ENCODE data around the gene SLC6A11. TPM values are rescaled to one million over a fixed set of nuclear protein-coding genes. Genes with fewer than 3 reads are reported as not detected.

Gene SLC6A11
- total RNA-seq, 1 experiment from 2014 or later: not detected

GRCh38 chr3:10771486-10772270 lies 44.4 kb upstream of the SLC6A11 start:
- Mint-ChIP-seq H3K27ac (ENCODE audit: unreplicated experiment) (no peak overlapping the region), H3K4me1 (ENCODE audit: low read depth, unreplicated experiment) (no peaks in the 10 kb centered on the region), H3K27me3 (ENCODE audit: unreplicated experiment) (peaks cover 67% of the 10 kb centered on the region), H3K36me3 (ENCODE audit: insufficient read depth, unreplicated experiment) (no peaks in the 10 kb centered on the region), H3K9me3 (ENCODE audit: low read depth, unreplicated experiment) (no peaks in the 10 kb centered on the region), H3K4me3 (ENCODE audit: low read depth, unreplicated experiment) (no peak overlapping the region)
- BruUV-seq (replicated peaks): no TSS peak
- TF ChIP-seq CTCF (IDR thresholded peaks at IDR 0.05; ENCODE audit: unreplicated experiment): no peak
- CTCF ChIA-PET: no interaction called here
- intact Hi-C loops (cut with micrococcal nuclease; ENCODE audit: unreplicated experiment): no loop called here
- no peak for DNase-seq

- no TSS peak for BruUV-seq (replicated peaks)
- CTCF ChIA-PET: interaction anchor here (1.6 kb wide), 1 partner anchor 14 kb away, joined by 6 read pairs; no protein-coding TSS in a partner anchor
- H3K36me3 Mint-ChIP-seq (ENCODE audit: insufficient read depth, unreplicated experiment): no peaks in the 10 kb centered on the region
Observed at GRCh38 chr3:10772271-10773161, 43.5 kb upstream of the SLC6A11 start.

GRCh38 chr3:10774129-10774670 lies 41.8 kb upstream of the SLC6A11 start:
- Mint-ChIP-seq H3K4me3 (ENCODE audit: low read depth, unreplicated experiment) (no peak overlapping the region), H3K36me3 (ENCODE audit: insufficient read depth, unreplicated experiment) (no peaks in the 10 kb centered on the region), H3K27me3 (ENCODE audit: unreplicated experiment) (peaks cover 84% of the 10 kb centered on the region), H3K4me1 (ENCODE audit: low read depth, unreplicated experiment) (no peaks in the 10 kb centered on the region), H3K27ac (ENCODE audit: unreplicated experiment) (no peak overlapping the region), H3K9me3 (ENCODE audit: low read depth, unreplicated experiment) (no peaks in the 10 kb centered on the region)
- CTCF ChIA-PET: interaction anchor here (1.6 kb wide), 1 partner anchor 15 kb away, joined by 6 read pairs; no protein-coding TSS in a partner anchor
- no peak for TF ChIP-seq CTCF (IDR thresholded peaks at IDR 0.05; ENCODE audit: unreplicated experiment)
- intact Hi-C loops (cut with micrococcal nuclease; ENCODE audit: unreplicated experiment): no loop called here
- no peak for DNase-seq
- no TSS peak for BruUV-seq (replicated peaks)

More at GRCh38 chr3:10772271-10773161, 43.5 kb upstream of the SLC6A11 start:
- Mint-ChIP-seq H3K27me3 (ENCODE audit: unreplicated experiment) (peaks cover 75% of the 10 kb centered on the region), H3K4me3 (ENCODE audit: low read depth, unreplicated experiment) (no peak overlapping the region), H3K9me3 (ENCODE audit: low read depth, unreplicated experiment) (no peaks in the 10 kb centered on the region), H3K27ac (ENCODE audit: unreplicated experiment) (no peak overlapping the region), H3K4me1 (ENCODE audit: low read depth, unreplicated experiment) (no peaks in the 10 kb centered on the region)
- peak; percentile 44 for DNase-seq
- peak; percentile 44 for TF ChIP-seq CTCF (IDR thresholded peaks at IDR 0.05; ENCODE audit: unreplicated experiment)
- intact Hi-C loops (cut with micrococcal nuclease; ENCODE audit: unreplicated experiment): no loop called here

- Mint-ChIP-seq H3K4me3 (ENCODE audit: low read depth, unreplicated experiment) (no peak overlapping the region), H3K4me1 (ENCODE audit: low read depth, unreplicated experiment) (no peaks in the 10 kb centered on the region), H3K36me3 (ENCODE audit: insufficient read depth, unreplicated experiment) (no peaks in the 10 kb centered on the region), H3K9me3 (ENCODE audit: low read depth, unreplicated experiment) (no peaks in the 10 kb centered on the region), H3K27me3 (ENCODE audit: unreplicated experiment) (peaks cover 84% of the 10 kb centered on the region), H3K27ac (ENCODE audit: unreplicated experiment) (no peak overlapping the region)
- intact Hi-C loops (cut with micrococcal nuclease; ENCODE audit: unreplicated experiment): no loop called here
- CTCF ChIA-PET: no interaction called here
- no TSS peak for BruUV-seq (replicated peaks)
- no peak for DNase-seq
- TF ChIP-seq CTCF (IDR thresholded peaks at IDR 0.05; ENCODE audit: unreplicated experiment): no peak
Observed at GRCh38 chr3:10774825-10775224, 41.2 kb upstream of the SLC6A11 start.

Data from Calu3 (cell line).